Endodermal cell (in vitro differentiated cells): ENCODE measurements around the gene TBXA2R. TPM values are rescaled to one million over a fixed set of nuclear protein-coding genes. Genes with fewer than 3 reads are reported as not detected.
"Not testable (repeated sequence)": the region's sequence is repeated elsewhere in the genome, so short reads cannot be mapped to it uniquely, and the experiment has no call there.

ENCODE experiments used
- DNase-seq: peaks from one replicate; pipeline ENCODE4 v3.0.0-alpha.2; 2017
- H3K27ac ChIP-seq: 2 replicates; pipeline ENCODE4 v1.5.1; 2013; ENCODE audit warnings: mild to moderate bottlenecking, low read depth, low read length, moderate library complexity
- H3K27me3 ChIP-seq: 2 replicates; pipeline ENCODE4 v1.6.1; 2013; ENCODE audit warnings: mild to moderate bottlenecking, low read length, moderate library complexity; ENCODE audit not compliant: insufficient read depth, control insufficient read depth, poor library complexity, severe bottlenecking
- H3K36me3 ChIP-seq: 2 replicates; pipeline ENCODE4 v1.7.0; 2013; ENCODE audit warnings: mild to moderate bottlenecking, low read length, moderate library complexity; ENCODE audit not compliant: control insufficient read depth, insufficient read depth
- H3K4me1 ChIP-seq: one replicate; pipeline ENCODE4 v1.7.0; 2013; ENCODE audit warnings: low read length; ENCODE audit not compliant: control insufficient read depth, insufficient read depth
- H3K4me3 ChIP-seq: 2 replicates; pipeline ENCODE4 v1.5.1; 2013; ENCODE audit warnings: mild to moderate bottlenecking, low read length, moderate library complexity
- H3K9ac ChIP-seq: 2 replicates; pipeline ENCODE4 v1.6.1; 2013; ENCODE audit warnings: mild to moderate bottlenecking, low read length, moderate library complexity; ENCODE audit not compliant: poor library complexity, severe bottlenecking; ENCODE audit errors: extremely low read depth
- H3K9me3 ChIP-seq: 2 replicates; pipeline ENCODE4 v1.6.1; 2013; ENCODE audit warnings: mild to moderate bottlenecking, low read length, moderate library complexity; ENCODE audit not compliant: control insufficient read depth
- H3K27ac Mint-ChIP-seq: 2 replicates; pipeline ENCODE4 v1.8.0; 2020; ENCODE audit warnings: mixed read lengths
- H3K27me3 Mint-ChIP-seq: 2 replicates; pipeline ENCODE4 v1.8.0; 2021; ENCODE audit warnings: mild to moderate bottlenecking, mixed read lengths; ENCODE audit not compliant: insufficient read depth
- H3K36me3 Mint-ChIP-seq: 2 replicates; pipeline ENCODE4 v1.8.0; 2020; ENCODE audit warnings: low read depth, mixed read lengths
- H3K4me1 Mint-ChIP-seq: 2 replicates; pipeline ENCODE4 v1.8.0; 2020; ENCODE audit warnings: mixed read lengths
- H3K4me3 Mint-ChIP-seq: 2 replicates; pipeline ENCODE4 v1.8.0; 2020; ENCODE audit warnings: mild to moderate bottlenecking, moderate library complexity, mixed read lengths
- H3K9me3 Mint-ChIP-seq: 2 replicates; pipeline ENCODE4 v1.8.0; 2020; ENCODE audit warnings: mild to moderate bottlenecking, mixed read lengths
- WGBS, 2 experiments: methylation state at CpG; one replicate each; pipeline versions ENCODE4 v1.1.5 to v1.1.7; 2013; ENCODE audit warnings: missing lambda C conversion rate in 2 of 2, mixed read lengths in 1 of 2; ENCODE audit not compliant: insufficient coverage in 1 of 2, insufficient read length in 1 of 2; 5-methylcytosine and 5-hydroxymethylcytosine counted together
- total RNA-seq, 2 donors: library from RNA; stranded (reverse); fragmentation: NEBNext Ultra II Directional in 1 of 2; extraction: Animal tissue kit (Norgen Biotek cat#: 25700) in 1 of 2; gene quantifications; 2 replicates in 1 of 2; 3 replicates in 1 of 2; pipeline ENCODE4 v1.2.1, GENCODE V29; 2021
- TF ChIP-seq, protein P1 (sequence below): fragments of 200-600 bp; sonication (generic); conservative IDR thresholded peaks from 2 replicates; pipeline ENCODE4 v1.5.0; 2021; ENCODE audit warnings: antibody characterized with exemption, mild to moderate bottlenecking

Gene TBXA2R
- total RNA-seq, 2 donors from 2014 or later, result 0.29 to 0.42 TPM

DNA sequence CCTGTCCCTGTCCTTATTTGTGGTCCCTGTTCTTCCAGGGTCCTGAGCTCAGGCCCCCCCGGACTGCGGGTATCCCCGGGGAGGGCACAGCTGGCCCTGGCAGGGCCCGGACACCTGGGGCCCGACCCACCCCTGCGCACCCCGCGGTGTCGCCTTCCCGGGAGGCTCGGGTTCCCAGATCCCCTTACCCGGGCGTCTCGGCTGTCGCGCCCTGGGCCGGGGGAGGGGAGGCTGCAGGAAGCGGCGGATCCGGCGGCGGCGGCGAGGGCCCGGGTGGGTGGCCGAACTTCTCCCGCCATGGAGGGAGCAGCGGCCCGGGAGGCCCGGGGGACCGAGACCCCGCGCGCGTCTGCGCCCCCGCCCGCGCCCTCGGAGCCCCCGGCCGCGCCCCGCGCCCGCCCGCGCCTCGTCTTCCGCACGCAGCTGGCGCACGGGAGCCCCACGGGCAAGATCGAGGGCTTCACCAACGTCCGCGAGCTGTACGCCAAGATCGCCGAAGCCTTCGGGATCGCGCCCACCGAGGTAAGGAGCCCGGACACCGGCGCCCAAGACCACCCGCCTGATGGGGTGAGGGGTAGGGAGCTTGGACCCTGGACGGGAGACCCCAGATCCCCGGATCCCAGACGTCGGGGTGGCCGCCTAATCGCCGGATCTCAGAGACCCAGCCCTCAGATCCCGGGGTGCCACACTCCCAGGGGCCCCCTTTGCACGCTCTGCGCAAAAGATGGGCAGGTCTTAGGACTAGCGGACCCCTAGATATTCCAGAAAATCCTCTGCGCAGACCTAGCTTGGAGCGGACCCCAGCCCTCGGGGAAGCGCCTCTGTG is 21.2 kb downstream of the TBXA2R start, which contains the start of gene GIPC3:
GIPC3 (plus strand) TSS at position 178 of the 826 bp plus-strand sequence; CDS start at position 298, 120 bp downstream.
- peak within 1 kb of the TSS; percentile 13 for H3K4me3 Mint-ChIP-seq
- Histone ChIP-seq H3K36me3 (no peaks in the 10 kb centered on the region), H3K27me3 (peaks cover 39% of the 10 kb centered on the region), H3K4me3 (no peak within 1 kb of the TSS), H3K4me1 (no peaks in the 10 kb centered on the region), H3K9ac (no peak within 1 kb of the TSS), H3K9me3 (no peaks in the 10 kb centered on the region), H3K27ac (no peak within 1 kb of the TSS)
- 15 to 17% methylated on average over 42 to 78 of the region's 84 CpGs for WGBS, 2 experiments
- no peaks in the 10 kb centered on the region for H3K36me3 Mint-ChIP-seq
- H3K27me3 Mint-ChIP-seq, result peaks cover 70% of the 10 kb centered on the region
- TF ChIP-seq, protein P1, sequence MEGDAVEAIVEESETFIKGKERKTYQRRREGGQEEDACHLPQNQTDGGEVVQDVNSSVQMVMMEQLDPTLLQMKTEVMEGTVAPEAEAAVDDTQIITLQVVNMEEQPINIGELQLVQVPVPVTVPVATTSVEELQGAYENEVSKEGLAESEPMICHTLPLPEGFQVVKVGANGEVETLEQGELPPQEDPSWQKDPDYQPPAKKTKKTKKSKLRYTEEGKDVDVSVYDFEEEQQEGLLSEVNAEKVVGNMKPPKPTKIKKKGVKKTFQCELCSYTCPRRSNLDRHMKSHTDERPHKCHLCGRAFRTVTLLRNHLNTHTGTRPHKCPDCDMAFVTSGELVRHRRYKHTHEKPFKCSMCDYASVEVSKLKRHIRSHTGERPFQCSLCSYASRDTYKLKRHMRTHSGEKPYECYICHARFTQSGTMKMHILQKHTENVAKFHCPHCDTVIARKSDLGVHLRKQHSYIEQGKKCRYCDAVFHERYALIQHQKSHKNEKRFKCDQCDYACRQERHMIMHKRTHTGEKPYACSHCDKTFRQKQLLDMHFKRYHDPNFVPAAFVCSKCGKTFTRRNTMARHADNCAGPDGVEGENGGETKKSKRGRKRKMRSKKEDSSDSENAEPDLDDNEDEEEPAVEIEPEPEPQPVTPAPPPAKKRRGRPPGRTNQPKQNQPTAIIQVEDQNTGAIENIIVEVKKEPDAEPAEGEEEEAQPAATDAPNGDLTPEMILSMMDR, result no peak
- no peaks in the 10 kb centered on the region for H3K4me1 Mint-ChIP-seq
- peaks cover 4% of the 10 kb centered on the region for H3K9me3 Mint-ChIP-seq
- H3K27ac Mint-ChIP-seq, result no peak within 1 kb of the TSS
- peak; percentile 71 for DNase-seq

DNA sequence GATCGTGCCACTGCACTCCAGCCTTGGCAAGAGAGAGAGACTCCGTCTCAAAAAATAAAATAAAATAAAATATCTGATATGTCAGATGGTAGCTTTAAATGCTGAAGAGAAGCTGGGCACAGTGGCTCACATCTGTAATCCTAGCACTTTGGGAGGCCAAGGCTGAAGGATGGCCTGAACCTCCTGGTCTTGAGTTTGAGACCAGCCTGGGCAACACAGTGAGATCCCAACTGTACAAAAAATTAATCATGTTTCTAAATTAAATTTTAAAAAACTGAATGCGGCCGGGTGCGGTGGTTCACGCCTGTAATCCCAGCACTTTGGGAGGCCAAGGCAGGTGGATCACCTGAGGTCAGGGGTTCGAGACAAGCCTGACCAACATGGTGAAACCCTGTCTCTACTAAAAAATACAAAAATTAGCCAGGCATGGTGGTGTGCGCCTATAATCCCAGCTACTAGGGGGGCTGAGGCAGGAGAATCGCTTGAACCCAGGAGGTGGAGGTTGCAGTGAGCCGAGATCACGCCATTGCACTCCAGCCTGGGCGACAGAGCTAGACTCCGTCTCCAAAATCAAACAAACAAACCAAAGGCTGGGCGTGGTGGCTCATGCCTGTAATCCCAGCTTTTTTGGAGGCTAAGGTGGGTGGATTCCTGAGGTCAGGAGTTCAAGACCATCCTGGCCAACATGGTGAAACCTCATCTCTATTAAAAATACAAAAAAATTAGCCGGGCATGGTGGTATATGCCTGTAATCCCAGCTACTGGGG is 22.5 kb downstream of the TBXA2R start:
- not testable (repeated sequence) for H3K27ac ChIP-seq, H3K4me1 Mint-ChIP-seq, H3K36me3 ChIP-seq, H3K4me3 ChIP-seq, H3K9me3 ChIP-seq, DNase-seq, H3K4me1 ChIP-seq, H3K27ac Mint-ChIP-seq, H3K36me3 Mint-ChIP-seq, H3K9me3 Mint-ChIP-seq, H3K4me3 Mint-ChIP-seq, H3K9ac ChIP-seq
- peaks cover 81% of the 10 kb centered on the region for H3K27me3 Mint-ChIP-seq
- H3K27me3 ChIP-seq, result peaks cover 39% of the 10 kb centered on the region
- WGBS, 2 experiments, result 88 to 98% methylated on average over 9 to 15 of the region's 15 CpGs

DNA sequence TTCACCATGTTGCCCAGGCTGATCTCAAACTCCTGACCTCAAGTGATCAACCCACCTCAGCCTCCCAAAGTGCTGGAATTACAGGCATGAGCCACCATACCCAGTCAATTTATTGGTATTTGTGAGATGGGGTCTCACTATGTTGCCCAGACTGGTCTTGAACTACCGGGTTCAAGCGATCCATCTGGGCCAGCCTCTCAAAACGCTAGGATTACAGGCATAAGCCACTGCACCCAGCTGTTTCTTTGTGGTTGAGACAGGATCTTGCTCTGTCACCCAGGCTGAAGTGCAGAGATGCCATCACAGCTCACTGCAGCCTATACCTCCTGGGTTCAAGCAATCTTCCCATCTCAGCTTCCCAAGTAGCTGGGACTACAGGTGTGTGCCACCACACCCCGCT is 24.9 kb downstream of the TBXA2R start:
- not testable (repeated sequence) for H3K36me3 ChIP-seq, H3K4me1 Mint-ChIP-seq, H3K27ac ChIP-seq, H3K9me3 ChIP-seq, H3K9me3 Mint-ChIP-seq, H3K27ac Mint-ChIP-seq, DNase-seq, H3K36me3 Mint-ChIP-seq, H3K9ac ChIP-seq, H3K4me1 ChIP-seq, H3K4me3 Mint-ChIP-seq, H3K4me3 ChIP-seq
- peaks cover 73% of the 10 kb centered on the region for H3K27me3 Mint-ChIP-seq
- 82 to 84% methylated on average over 3 to 4 of the region's 4 CpGs for WGBS, 2 experiments
- peaks cover 34% of the 10 kb centered on the region for H3K27me3 ChIP-seq
